K562 (cell line): Measurements from ENCODE around the gene PTGIR. TPM values are rescaled to one million over a fixed set of nuclear protein-coding genes. Genes with fewer than 3 reads are reported as not detected.
A peak's percentile ranks its signal among the peaks of the same experiment; 100 is the strongest.

ENCODE experiments used
- ATAC-seq: fragments of 200-7000 bp; cut with Tn5 transposase; 3 replicates; pipeline ENCODE4 v1.9.1; 2020; ENCODE audit warnings: moderate library complexity
- Bru-seq: library from RNA; stranded (reverse); fragments of 400-500 nt; gene quantifications from one replicate; lab custom pipeline; 2021; lab: Mats Ljungman, UMichigan
- BruChase-seq, 2 experiments: library from RNA; stranded (reverse); fragments of 400-500 nt; gene quantifications; one replicate each; lab custom pipeline; 2021; lab: Mats Ljungman, UMichigan
- BruUV-seq: library from RNA; stranded (reverse); fragments of 400-500 nt; replicated peaks from 2 replicates; lab custom pipeline; 2021; lab: Mats Ljungman, UMichigan
- CTCF ChIA-PET: fragments of 300-600 bp; formaldehyde crosslinking; extraction: SDS; loops from one replicate; lab custom pipeline; 2021; ENCODE audit warnings: low intra/inter-chr PET ratio; lab: Yijun Ruan, JAX
- POLR2A ChIA-PET: fragments of 300-600, 350-650 bp; sonication (Branson Sonifier 250); formaldehyde crosslinking; extraction: SDS; loops from one replicate; lab custom pipeline; 2021; ENCODE audit warnings: antibody characterized with exemption, inconsistent platforms; lab: Yijun Ruan, JAX
- DNase-seq, 4 experiments: peaks; one replicate each; pipeline versions ENCODE4 v3.0.0 to v3.0.0-alpha.2; 2011 to 2018; ENCODE audit warnings: low spot score in 3 of 4, mixed read lengths in 3 of 4; ENCODE audit errors: extremely low read depth in 1 of 4
- FAIRE-seq: peaks from 2 replicates; lab custom pipeline; 2011; peaks lifted over from hg19 to GRCh38; lab: Jason Lieb, UNC
- H2AFZ ChIP-seq: 2 replicates; pipeline ENCODE4 v1.6.0; 2011; ENCODE audit warnings: low read depth, low read length, control low read depth, inconsistent platforms
- H3K27ac ChIP-seq: fragments of 200-600 bp; 3 replicates; pipeline ENCODE4 v1.8.0; 2011; ENCODE audit warnings: low read depth, mild to moderate bottlenecking, control low read depth, inconsistent platforms, low read length, moderate library complexity, mixed read lengths; ENCODE audit errors: extremely low read depth
- H3K27me3 ChIP-seq, 2 experiments: fragments of 300-600 bp in 1 of 2; 2 replicates in 1 of 2; 3 replicates in 1 of 2; pipeline versions ENCODE4 v1.6.0 to v1.8.0; 2011; ENCODE audit warnings: inconsistent platforms in 2 of 2, low read length in 2 of 2, mild to moderate bottlenecking in 1 of 2, mixed read lengths in 1 of 2, moderate library complexity in 1 of 2; ENCODE audit not compliant: control insufficient read depth in 2 of 2, insufficient read depth in 2 of 2
- H3K36me3 ChIP-seq: fragments of 300-600 bp; 3 replicates; pipeline ENCODE4 v1.8.0; 2011; ENCODE audit warnings: mild to moderate bottlenecking, low read length, inconsistent platforms; ENCODE audit not compliant: control insufficient read depth, insufficient read depth
- H3K4me1 ChIP-seq, 2 experiments: fragments of 200-600 bp in 1 of 2; replicated peaks in 1 of 2; 2 replicates in 1 of 2; 3 replicates in 1 of 2; pipeline versions ENCODE4 v1.5.1 to v1.8.0; 2011; ENCODE audit warnings: inconsistent platforms in 2 of 2, low read length in 2 of 2, mild to moderate bottlenecking in 1 of 2, mixed read lengths in 1 of 2, moderate library complexity in 1 of 2; ENCODE audit not compliant: control insufficient read depth in 2 of 2, insufficient read depth in 2 of 2
- H3K4me2 ChIP-seq: 2 replicates; pipeline ENCODE4 v1.6.1; 2011; ENCODE audit warnings: low read length, control low read depth, inconsistent platforms, mixed read lengths; ENCODE audit not compliant: insufficient read depth
- H3K4me3 ChIP-seq: fragments of 200-600 bp; sonication (generic), shearing (Covaris generic); 2 replicates; pipeline ENCODE4 v1.5.1; 2016; ENCODE audit warnings: control low read depth, inconsistent platforms
- H3K79me2 ChIP-seq: fragments of 200-600 bp; 3 replicates; pipeline ENCODE4 v1.8.0; 2011; ENCODE audit warnings: low read length, inconsistent platforms; ENCODE audit not compliant: control insufficient read depth, insufficient read depth
- H3K9ac ChIP-seq, 2 experiments: 2 replicates each; pipeline versions ENCODE4 v1.6.0 to v1.6.1; 2011; ENCODE audit warnings: low read depth in 2 of 2, low read length in 2 of 2, control low read depth in 1 of 2, inconsistent platforms in 1 of 2, mild to moderate bottlenecking in 1 of 2, mixed read lengths in 1 of 2; ENCODE audit not compliant: insufficient read depth in 1 of 2
- H3K9me1 ChIP-seq: one replicate; pipeline ENCODE4 v1.6.0; 2011; ENCODE audit warnings: inconsistent platforms, mild to moderate bottlenecking, low read length, moderate library complexity; ENCODE audit not compliant: control insufficient read depth, insufficient read depth
- H3K9me3 ChIP-seq: replicated peaks from 2 replicates; pipeline ENCODE4 v1.5.1; 2011; ENCODE audit warnings: low read depth, low read length, inconsistent platforms; ENCODE audit not compliant: control insufficient read depth, insufficient read depth
- H4K20me1 ChIP-seq: replicated peaks from 2 replicates; pipeline ENCODE4 v1.6.1; 2011; ENCODE audit warnings: low read length, inconsistent platforms, mixed read lengths; ENCODE audit not compliant: control insufficient read depth, insufficient read depth
- ATF3 ChIP-seq, 2 experiments: fragments of 450-650 bp in 1 of 2; sonication (generic) in 1 of 2; formaldehyde crosslinking in 1 of 2; IDR thresholded peaks in 1 of 2; conservative IDR thresholded peaks in 1 of 2; 2 replicates each; pipeline versions ENCODE4 v1.6.1 to v1.8.1; 2016 to 2023; ENCODE audit warnings: mild to moderate bottlenecking in 2 of 2, moderate library complexity in 2 of 2, inconsistent platforms in 1 of 2, missing genetic modification reagents in 1 of 2
- C11orf30 ChIP-seq: fragments of 450-650 bp; IDR thresholded peaks from 2 replicates; pipeline ENCODE4 v1.6.1; 2016; ENCODE audit warnings: low read depth, mild to moderate bottlenecking
- E2F8 ChIP-seq: fragments of 450-650 bp; IDR thresholded peaks from 2 replicates; pipeline ENCODE4 v1.7.1; 2018; ENCODE audit warnings: mild to moderate bottlenecking, low read depth; ENCODE audit not compliant: partially characterized antibody
- GATAD2A ChIP-seq: fragments of 450-650 bp; IDR thresholded peaks from 2 replicates; pipeline ENCODE4 v1.6.1; 2017
- HLTF ChIP-seq: fragments of 450-650 bp; IDR thresholded peaks from 2 replicates; pipeline ENCODE4 v1.6.1; 2016
- L3MBTL2 ChIP-seq: fragments of 450-650 bp; IDR thresholded peaks from 2 replicates; pipeline ENCODE4 v1.6.1; 2016; ENCODE audit warnings: mild to moderate bottlenecking, moderate library complexity
- MAZ ChIP-seq, 2 experiments: fragments of 450-650 bp in 1 of 2; sonication (generic) in 1 of 2; formaldehyde crosslinking; IDR thresholded peaks in 1 of 2; conservative IDR thresholded peaks in 1 of 2; 2 replicates each; pipeline versions ENCODE4 v1.4.0 to v1.5.0; 2020; ENCODE audit warnings: mild to moderate bottlenecking in 1 of 2, missing genetic modification reagents in 1 of 2
- NFE2 ChIP-seq: IDR thresholded peaks from 2 replicates; pipeline ENCODE4 v1.6.1; 2014; ENCODE audit warnings: antibody characterized with exemption, low read depth
- POLR3A ChIP-seq: IDR thresholded peaks from 2 replicates; pipeline ENCODE4 v1.6.1; 2011; ENCODE audit warnings: borderline replicate concordance, mild to moderate bottlenecking, moderate library complexity; ENCODE audit not compliant: insufficient read length, insufficient read depth; ENCODE audit errors: extremely low read depth
- TGIF2 ChIP-seq: sonication (generic); formaldehyde crosslinking; IDR thresholded peaks from 2 replicates; pipeline ENCODE4 v1.8.1; 2022; ENCODE audit warnings: mild to moderate bottlenecking, missing genetic modification reagents, moderate library complexity
- ZBTB7A ChIP-seq: IDR thresholded peaks from 2 replicates; pipeline ENCODE4 v1.6.1; 2011; ENCODE audit warnings: low read depth, mild to moderate bottlenecking, low read length, moderate library complexity, borderline replicate concordance; ENCODE audit not compliant: control insufficient read depth
- ZEB2 ChIP-seq: fragments of 450-650 bp; IDR thresholded peaks from 2 replicates; pipeline ENCODE4 v1.6.1; 2016
- ZKSCAN1 ChIP-seq: fragments of 150-350 bp; IDR thresholded peaks from 2 replicates; pipeline ENCODE4 v1.6.1; 2016; ENCODE audit warnings: low read depth, low read length
- ZNF184 ChIP-seq: sonication (generic); formaldehyde crosslinking; IDR thresholded peaks from 2 replicates; pipeline ENCODE4 v1.5.0; 2020; ENCODE audit warnings: missing genetic modification reagents
- WGBS: fragments of 100-300 bp; shearing (Covaris generic); methylation state at CpG from one replicate; pipeline ENCODE4 v1.1.6; 2016; ENCODE audit warnings: low coverage, mixed read lengths; ENCODE audit not compliant: insufficient coverage; ENCODE audit errors: missing lambda C conversion rate; 5-methylcytosine and 5-hydroxymethylcytosine counted together
- in situ Hi-C: fragments of 300-500 bp; cut with MboI; formaldehyde crosslinking; loops from 4 replicates; pipeline ENCODE4 v1.15.0; 2018; ENCODE audit warnings: inconsistent platforms, mixed read lengths
- intact Hi-C: fragments of 100-400 bp; cut with micrococcal nuclease; formaldehyde crosslinking; loops from 2 replicates; pipeline ENCODE4 v1.14.2; 2022
- long read RNA-seq, 3 experiments: library from polyadenylated mRNA in 2 of 3; library from RNA in 1 of 3; unstranded in 2 of 3; stranded (forward) in 1 of 3; transcript quantifications; one replicate each; pipeline ENCODE4 v2.0.0, GENCODE V29; 2019 to 2022
- polyA minus RNA-seq, 3 experiments: library from RNA; depleted of rRNA, polyadenylated mRNA; stranded (reverse); fragments of >200 nt; gene quantifications; 2 replicates each; pipeline ENCODE4 v1.2.3, GENCODE V29; 2011
- polyA plus RNA-seq, 8 experiments: library from polyadenylated mRNA; depleted of rRNA in 4 of 8; stranded (reverse) in 5 of 8; unstranded in 3 of 8; fragments of >200 nt; fragmentation: Nextera tagmentation in 2 of 8; fragmentation: Illumina TruSeq in 1 of 8; extraction: Ambion mirVana in 2 of 8; extraction: Trizol in 1 of 8; gene quantifications; 2 replicates each; pipeline versions ENCODE4 v1.2.1 to v1.2.3, GENCODE V29; 2011 to 2014; ENCODE audit warnings: inconsistent platforms in 1 of 8, missing spikeins in 1 of 8
- total RNA-seq, 7 experiments: library from RNA; depleted of rRNA in 6 of 7; stranded (reverse); fragments of >200 nt in 6 of 7; fragmentation: Illumina TruSeq in 2 of 7; extraction: Trizol in 2 of 7; gene quantifications; 2 replicates each; pipeline versions ENCODE4 v1.2.1 to v1.2.3, GENCODE V29; 2011 to 2021; ENCODE audit warnings: low replicate concordance in 1 of 7

Gene PTGIR
- total RNA-seq (2011; cell fraction: chromatin; rRNA removed; ENCODE audit: low replicate concordance): 3.0 and 9.9 TPM in 2 replicates
- 4.3 and 7.3 TPM in 2 replicates for total RNA-seq (2011; cell fraction: nucleolus; rRNA removed)
- total RNA-seq (2011; cell fraction: nucleoplasm; rRNA removed): 3.1 and 3.6 TPM in 2 replicates
- total RNA-seq (2014; rRNA removed): 0.61 and 1.5 TPM in 2 replicates
- total RNA-seq (2014; rRNA removed; fragmentation: Illumina TruSeq; extraction: Trizol): 0.18 and 0.45 TPM in 2 replicates
- total RNA-seq (2015; rRNA removed; fragmentation: Illumina TruSeq; extraction: Trizol): 0.30 and 0.36 TPM in 2 replicates
- total RNA-seq (2021): 1.4 and 1.9 TPM in 2 replicates
- 1.7 and 2.0 TPM in 2 replicates for polyA plus RNA-seq (2011; rRNA removed)
- 1.6 and 7.6 TPM in 2 replicates for polyA plus RNA-seq (2011; cell fraction: cytosol; rRNA removed)
- 3.7 and 12.1 TPM in 2 replicates for polyA plus RNA-seq (2011; cell fraction: nucleus; rRNA removed)
- 0.46 and 0.89 TPM in 2 replicates for polyA plus RNA-seq (2012)
- 0.58 and 0.65 TPM in 2 replicates for polyA plus RNA-seq (2014; fragmentation: Illumina TruSeq; extraction: Trizol)
- polyA plus RNA-seq (2014; fragmentation: Nextera tagmentation; extraction: Ambion mirVana): under 1 TPM in 1 of 2 experiments, not detected in 1; 0.11 TPM
- 1.7 and 3.4 TPM in 2 replicates for polyA plus RNA-seq (2014; rRNA removed)
- 0.24 and 0.35 TPM in 2 replicates for polyA minus RNA-seq (2011; rRNA and poly(A)+ RNA removed)
- 0.38 TPM in 1 of 2 replicates, not detected in the other for polyA minus RNA-seq (2011; cell fraction: cytosol; rRNA and poly(A)+ RNA removed)
- 1.1 and 1.2 TPM in 2 replicates for polyA minus RNA-seq (2011; cell fraction: nucleus; rRNA and poly(A)+ RNA removed)
- percentile 37 among the genes with signal in this experiment for Bru-seq, nascent RNA
- BruChase-seq, experiment 1, labeled RNA remaining after a 2-hour chase: percentile 30 among the genes with signal in this experiment
- percentile 19 among the genes with signal in this experiment for BruChase-seq, experiment 2, labeled RNA remaining after a 6-hour chase
- long read RNA-seq, experiment 1, partial matches to known transcripts: 0 of 1 reads
- long read RNA-seq, experiment 1, other reads (novel, unspliced or antisense): 1 of 1 reads
- long read RNA-seq, experiment 2: 0 reads
- long read RNA-seq, experiment 3: 0 reads

- WGBS: 23% methylated on average over 10 of the region's 13 CpGs
- peak within 1 kb of the TSS; percentile 95 for H2AFZ ChIP-seq
- FAIRE-seq: peak; percentile 42
- TF ChIP-seq L3MBTL2: peak; percentile 35; the same call in 1 of the 2 replicates
- no peak for TF ChIP-seq POLR3A
- no peak for TF ChIP-seq ZKSCAN1
- peak in 1 of 2 experiments; percentile 32; a peak in 1 of 4 replicates for TF ChIP-seq MAZ (CRISPR knock-in tag; conservative IDR thresholded peaks at IDR 0.05 in 1 of 2, IDR thresholded peaks at IDR 0.05 in 1 of 2)
- TF ChIP-seq ATF3 (IDR thresholded peaks at IDR 0.05): peak; percentile 27; the same call in 1 of the 2 replicates
- TF ChIP-seq ATF3 (CRISPR knock-in tag; conservative IDR thresholded peaks at IDR 0.05): no peak
- peak; percentile 82 for TF ChIP-seq GATAD2A
- TF ChIP-seq TGIF2 (CRISPR knock-in tag): no peak
- 0 out of 2 replicates have a peak, but pooled peaks have one; percentile 47 for TF ChIP-seq HLTF
- TF ChIP-seq C11orf30: peak; percentile 51
- peak; percentile 91 for TF ChIP-seq ZEB2
- no peak for TF ChIP-seq ZNF184
- peak; percentile 72 for TF ChIP-seq NFE2
- no peak for TF ChIP-seq E2F8
- TF ChIP-seq ZBTB7A: peak; percentile 44; the same call in 1 of the 2 replicates
Measured at GRCh38 chr19:46624958-46625661, at the start of gene PTGIR. Gene PTGIR, minus strand, starts transcription at chr19:46625089. Its CDS starts 864 bp downstream, at chr19:46624225.

More at GRCh38 chr19:46624958-46625661, at the start of gene PTGIR:
- Histone ChIP-seq H3K4me3 (no peak within 1 kb of the TSS), H3K4me2 (peak within 1 kb of the TSS; percentile 57), H3K36me3 (no peaks in the 10 kb centered on the region), H3K27ac (peak within 1 kb of the TSS; percentile 47; the same call in 2 of the 3 replicates), H4K20me1 (no peaks in the 10 kb centered on the region), H3K9me3 (no peaks in the 10 kb centered on the region), H3K9me1 (no peaks in the 10 kb centered on the region), H3K4me1 (peaks cover 49 to 75% of the 10 kb centered on the region in 2 experiments), H3K27me3 (no peaks in the 10 kb centered on the region), H3K79me2 (no peaks in the 10 kb centered on the region), H3K9ac (peak within 1 kb of the TSS in 1 of 2 experiments; percentile 70; a peak in 2 of 4 replicates)
- POLR2A ChIA-PET: interaction anchor here (0.9 kb wide), 1 partner anchor 9 kb away, joined by 3 read pairs; no protein-coding TSS in a partner anchor
- intact Hi-C loops: no loop called here
- peak; percentile 58 to 69 (median 67) for DNase-seq
- in situ Hi-C loops: no loop called here
- ATAC-seq: peak; percentile 75
- no TSS peak for BruUV-seq
- CTCF ChIA-PET: no interaction called here
